ENCODE results near the gene RAB7A. TPM values are rescaled to one million over a fixed set of nuclear protein-coding genes. Genes with fewer than 3 reads are reported as not detected.
"Not testable (repeated sequence)": the region's sequence is repeated elsewhere in the genome, so short reads cannot be mapped to it uniquely, and the experiment has no call there.

RAB7A gene
- total RNA-seq, 1 experiment from 2014 or later: 83.8 TPM

DNA sequence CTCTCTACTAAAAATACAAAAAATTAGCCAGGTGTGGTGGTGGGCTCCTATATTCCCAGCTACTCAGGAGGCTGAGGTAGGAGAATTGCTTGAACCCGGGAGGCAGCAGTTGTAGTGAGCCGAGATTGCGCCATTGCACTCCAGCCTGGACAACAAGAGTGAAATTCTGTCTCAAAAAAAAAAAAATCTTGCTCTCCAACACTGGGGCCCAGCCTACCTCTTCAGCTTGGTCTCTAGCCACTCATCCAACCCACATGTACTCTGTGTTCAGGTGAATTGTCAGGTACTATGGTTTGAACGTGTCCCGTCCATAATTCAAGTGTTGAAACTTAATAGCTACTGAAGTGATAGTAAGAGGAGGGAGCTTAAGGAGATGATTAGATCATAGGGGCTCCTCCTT lies 22.4 kb upstream of the RAB7A start:
- DNase-seq: no peak
- no peaks in the 10 kb centered on the region for H3K4me1 ChIP-seq
- H3K27ac ChIP-seq: no peak overlapping the region
- no peaks in the 10 kb centered on the region for H3K27me3 ChIP-seq
- H3K4me3 ChIP-seq: no peak overlapping the region
- no peaks in the 10 kb centered on the region for H3K36me3 ChIP-seq
- no peaks in the 10 kb centered on the region for H3K9me3 ChIP-seq (replicated peaks)

GRCh38 chr3:128706086-128706615 lies 19.8 kb upstream of the RAB7A start:
- H3K4me3 ChIP-seq: no peak overlapping the region
- H3K9me3 ChIP-seq (replicated peaks): no peaks in the 10 kb centered on the region; the same call in 1 of the 2 replicates
- H3K36me3 ChIP-seq: no peaks in the 10 kb centered on the region
- no peaks in the 10 kb centered on the region for H3K4me1 ChIP-seq
- no peak overlapping the region for H3K27ac ChIP-seq
- no peak for DNase-seq
- no peaks in the 10 kb centered on the region for H3K27me3 ChIP-seq

- DNase-seq: no peak
- H3K27me3 ChIP-seq: no peaks in the 10 kb centered on the region
- H3K4me1 ChIP-seq: no peaks in the 10 kb centered on the region
- H3K4me3 ChIP-seq: no peak overlapping the region
- no peaks in the 10 kb centered on the region; the same call in 1 of the 2 replicates for H3K9me3 ChIP-seq (replicated peaks)
- H3K36me3 ChIP-seq: no peaks in the 10 kb centered on the region
- no peak overlapping the region for H3K27ac ChIP-seq
These were observed 18.0 kb upstream of the RAB7A start for GRCh38 chr3:128707928-128708494.

GRCh38 chr3:128709038-128709437 lies 16.9 kb upstream of the RAB7A start:
- DNase-seq: no peak
- no peak overlapping the region for H3K4me3 ChIP-seq
- no peak overlapping the region for H3K27ac ChIP-seq
- H3K9me3 ChIP-seq (replicated peaks): no peaks in the 10 kb centered on the region; the same call in 1 of the 2 replicates
- no peaks in the 10 kb centered on the region for H3K36me3 ChIP-seq
- no peaks in the 10 kb centered on the region for H3K27me3 ChIP-seq
- H3K4me1 ChIP-seq: no peaks in the 10 kb centered on the region

- Histone ChIP-seq H3K9me3 (replicated peaks) (no peaks in the 10 kb centered on the region; the same call in 1 of the 2 replicates), H3K27me3 (no peaks in the 10 kb centered on the region), H3K4me3 (no peak overlapping the region), H3K36me3 (no peaks in the 10 kb centered on the region), H3K27ac (no peak overlapping the region), H3K4me1 (no peaks in the 10 kb centered on the region)
- no peak for DNase-seq
These were observed 16.3 kb upstream of the RAB7A start for GRCh38 chr3:128709506-128710210.

DNA sequence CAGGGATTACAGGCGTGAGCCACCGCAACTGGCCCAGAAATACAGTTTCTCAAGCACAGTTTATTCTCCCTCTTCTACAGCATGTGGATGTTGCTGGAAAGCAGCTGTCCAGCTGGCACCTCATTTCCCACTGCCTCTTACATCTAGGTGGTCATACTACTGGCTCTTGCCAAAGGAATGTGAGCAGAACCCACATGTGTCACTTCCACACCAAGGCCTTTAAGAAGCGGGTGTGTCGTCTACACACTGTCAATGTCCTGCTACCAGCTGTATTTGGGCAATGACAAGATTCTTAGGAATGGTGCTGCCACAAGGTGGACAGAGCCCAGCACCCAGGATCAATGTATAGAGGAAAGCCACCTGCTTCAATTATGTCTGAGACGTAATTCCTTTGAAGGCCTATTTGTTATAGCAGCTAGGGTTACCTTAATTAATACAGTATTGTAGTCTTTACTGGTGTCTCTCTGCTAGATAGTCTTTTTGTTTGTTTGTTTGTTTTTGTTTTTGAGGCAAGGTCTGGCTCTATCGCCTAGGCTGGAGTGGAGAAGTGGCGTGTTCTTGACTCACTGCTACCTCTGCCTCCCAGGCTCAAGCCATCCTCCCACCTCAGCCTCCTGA lies 15.1 kb upstream of the RAB7A start:
- DNase-seq: no peak
- no peaks in the 10 kb centered on the region for H3K4me1 ChIP-seq

DNA sequence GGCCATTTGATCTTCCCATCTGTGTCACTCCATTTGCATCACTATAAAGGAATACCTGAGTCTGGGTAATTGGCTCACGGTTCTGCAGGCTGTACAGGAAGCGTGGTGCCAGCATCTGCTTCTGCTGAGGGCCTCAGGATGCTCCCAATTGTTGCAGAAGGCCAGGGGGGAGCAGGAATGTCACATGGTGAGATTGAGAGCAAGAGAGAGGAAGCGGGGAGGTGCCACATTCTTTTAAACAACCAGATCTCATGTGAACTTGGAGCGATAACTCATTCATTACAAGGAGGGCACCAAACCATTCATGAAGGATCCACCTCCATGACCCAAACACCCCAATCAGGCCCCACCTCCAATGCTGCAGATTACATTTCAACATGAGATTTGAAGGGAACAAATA lies 13.1 kb upstream of the RAB7A start:
- H3K36me3 ChIP-seq: no peaks in the 10 kb centered on the region
- DNase-seq: no peak
- no peaks in the 10 kb centered on the region; the same call in 1 of the 2 replicates for H3K9me3 ChIP-seq (replicated peaks)
- H3K27me3 ChIP-seq: no peaks in the 10 kb centered on the region
- no peak overlapping the region for H3K4me3 ChIP-seq
- no peak overlapping the region for H3K27ac ChIP-seq
- no peaks in the 10 kb centered on the region for H3K4me1 ChIP-seq

More for the DNA sequence above, 15.1 kb upstream of the RAB7A start:
- Histone ChIP-seq H3K27me3 (no peaks in the 10 kb centered on the region), H3K27ac (no peak overlapping the region), H3K9me3 (replicated peaks) (no peaks in the 10 kb centered on the region; the same call in 1 of the 2 replicates), H3K36me3 (no peaks in the 10 kb centered on the region), H3K4me3 (no peak overlapping the region)

- H3K4me1 ChIP-seq: no peaks in the 10 kb centered on the region
- DNase-seq: no peak
- H3K36me3 ChIP-seq: no peaks in the 10 kb centered on the region
- no peak overlapping the region for H3K4me3 ChIP-seq
- H3K27me3 ChIP-seq: no peaks in the 10 kb centered on the region
- no peaks in the 10 kb centered on the region; the same call in 1 of the 2 replicates for H3K9me3 ChIP-seq (replicated peaks)
- no peak overlapping the region for H3K27ac ChIP-seq
These were observed 11.0 kb upstream of the RAB7A start for GRCh38 chr3:128714887-128715491.

GRCh38 chr3:128718892-128719291 lies 7.1 kb upstream of the RAB7A start:
- H3K27me3 ChIP-seq; H3K9me3 ChIP-seq (replicated peaks); H3K27ac ChIP-seq: not testable (repeated sequence)

DNA sequence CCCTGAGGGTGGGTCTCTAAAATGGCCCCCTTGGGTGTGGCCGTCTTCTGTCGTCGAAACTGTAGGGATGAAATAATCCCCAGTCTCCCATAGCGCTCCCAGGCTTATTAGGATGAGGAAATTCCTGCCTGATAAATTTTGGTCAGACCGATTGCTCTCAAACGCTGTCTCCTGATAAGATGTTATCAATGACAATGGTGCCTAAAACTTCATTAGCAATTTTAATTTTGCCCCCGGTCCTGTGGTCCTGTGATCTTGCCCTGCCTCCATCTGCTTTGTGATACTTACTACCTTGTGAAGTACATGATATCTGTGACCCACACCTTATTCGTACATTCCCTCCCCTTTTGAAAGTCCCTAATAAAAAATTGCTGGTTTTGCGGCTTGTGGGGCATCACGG lies 5.1 kb upstream of the RAB7A start:
- Histone ChIP-seq H3K27ac (no peak overlapping the region), H3K4me1 (no peaks in the 10 kb centered on the region), H3K4me3 (no peak overlapping the region), H3K9me3 (replicated peaks) (no peaks in the 10 kb centered on the region), H3K27me3 (no peaks in the 10 kb centered on the region), H3K36me3 (no peaks in the 10 kb centered on the region)
- DNase-seq: no peak

More at GRCh38 chr3:128718892-128719291, 7.1 kb upstream of the RAB7A start:
- DNase-seq, H3K4me3 ChIP-seq, H3K36me3 ChIP-seq, H3K4me1 ChIP-seq: not testable (repeated sequence)

DNA sequence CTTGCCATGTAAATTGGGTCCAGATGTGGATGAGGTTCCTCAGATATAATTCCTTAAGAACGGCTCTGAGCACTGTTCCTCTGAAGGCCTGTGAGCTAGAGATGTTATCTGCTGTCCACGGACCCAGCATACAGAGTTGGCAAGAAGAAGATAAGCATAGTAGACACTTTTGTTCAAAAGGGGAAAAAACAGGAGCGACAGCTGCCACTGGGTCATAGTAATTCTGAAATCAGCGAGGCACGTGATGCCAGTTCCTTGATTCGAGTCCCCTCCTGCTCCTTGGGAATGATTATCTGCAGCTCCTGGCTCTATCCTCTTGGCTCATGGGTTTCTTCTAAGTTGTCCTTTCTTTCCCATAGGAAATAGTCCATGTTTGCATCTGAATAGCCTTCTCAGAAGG lies 2.5 kb upstream of the RAB7A start:
- no peaks in the 10 kb centered on the region for H3K9me3 ChIP-seq (replicated peaks)

DNA sequence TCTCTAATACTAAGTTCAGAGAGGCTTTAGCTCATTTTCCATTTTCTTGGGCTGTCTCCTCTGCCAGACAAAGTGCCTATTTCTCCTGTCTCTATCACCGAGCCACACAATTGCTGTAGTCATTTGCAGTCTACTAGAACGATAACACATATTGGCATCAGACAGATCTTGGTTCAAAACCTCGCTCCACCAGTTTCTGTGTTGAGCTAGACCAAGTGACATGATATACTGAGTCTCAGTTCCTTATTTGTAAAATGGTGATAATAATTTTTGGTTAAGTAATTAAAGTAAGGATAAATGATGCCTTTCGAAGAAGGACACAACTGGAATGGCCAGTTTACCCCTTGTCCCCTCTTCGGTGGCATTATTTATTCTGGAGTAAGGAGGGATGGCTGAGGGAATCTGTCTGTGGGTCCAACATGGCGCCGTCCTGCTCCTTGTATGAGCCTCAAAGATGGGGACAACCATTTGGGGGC lies 398 bp upstream of the RAB7A start:
- peak overlapping the region; percentile 71 for H3K4me3 ChIP-seq

More for the DNA sequence above, 2.5 kb upstream of the RAB7A start:
- Histone ChIP-seq H3K4me3 (no peak overlapping the region), H3K4me1 (peaks cover under 1% of the 10 kb centered on the region; the same call in 1 of the 2 replicates), H3K36me3 (no peaks in the 10 kb centered on the region), H3K27ac (no peak overlapping the region), H3K27me3 (no peaks in the 10 kb centered on the region)
- no peak for DNase-seq

GRCh38 chr3:128727059-128727458 lies 1.1 kb downstream of the RAB7A start:
- Histone ChIP-seq H3K27ac (peak overlapping the region; percentile 61), H3K4me1 (peaks cover 8% of the 10 kb centered on the region)
- DNase-seq: no peak

More for the DNA sequence above, 398 bp upstream of the RAB7A start:
- no peaks in the 10 kb centered on the region for H3K9me3 ChIP-seq (replicated peaks)
- peaks cover 8% of the 10 kb centered on the region for H3K4me1 ChIP-seq
- peak overlapping the region; percentile 61 for H3K27ac ChIP-seq
- H3K36me3 ChIP-seq: no peaks in the 10 kb centered on the region
- H3K27me3 ChIP-seq: no peaks in the 10 kb centered on the region
- DNase-seq: no peak

GRCh38 chr3:128727485-128727884 lies 1.5 kb downstream of the RAB7A start:
- peaks cover 8% of the 10 kb centered on the region for H3K4me1 ChIP-seq
- H3K27ac ChIP-seq: no peak overlapping the region
- H3K4me3 ChIP-seq: peak overlapping the region; percentile 71
- H3K9me3 ChIP-seq (replicated peaks): no peaks in the 10 kb centered on the region
- no peak for DNase-seq
- no peaks in the 10 kb centered on the region for H3K36me3 ChIP-seq
- H3K27me3 ChIP-seq: no peaks in the 10 kb centered on the region

More at GRCh38 chr3:128727059-128727458, 1.1 kb downstream of the RAB7A start:
- no peaks in the 10 kb centered on the region for H3K27me3 ChIP-seq
- H3K36me3 ChIP-seq: no peaks in the 10 kb centered on the region
- no peaks in the 10 kb centered on the region for H3K9me3 ChIP-seq (replicated peaks)
- peak overlapping the region; percentile 71 for H3K4me3 ChIP-seq

All from SJCRH30 (cell line).